ENCODE measurements around the gene PSME4. TPM values are rescaled to one million over a fixed set of nuclear protein-coding genes. Genes with fewer than 3 reads are reported as not detected.
A peak's percentile ranks its signal among the peaks of the same experiment; 100 is the strongest.

PSME4 gene
- total RNA-seq, 1 experiment from 2014 or later: 87.4 TPM

DNA sequence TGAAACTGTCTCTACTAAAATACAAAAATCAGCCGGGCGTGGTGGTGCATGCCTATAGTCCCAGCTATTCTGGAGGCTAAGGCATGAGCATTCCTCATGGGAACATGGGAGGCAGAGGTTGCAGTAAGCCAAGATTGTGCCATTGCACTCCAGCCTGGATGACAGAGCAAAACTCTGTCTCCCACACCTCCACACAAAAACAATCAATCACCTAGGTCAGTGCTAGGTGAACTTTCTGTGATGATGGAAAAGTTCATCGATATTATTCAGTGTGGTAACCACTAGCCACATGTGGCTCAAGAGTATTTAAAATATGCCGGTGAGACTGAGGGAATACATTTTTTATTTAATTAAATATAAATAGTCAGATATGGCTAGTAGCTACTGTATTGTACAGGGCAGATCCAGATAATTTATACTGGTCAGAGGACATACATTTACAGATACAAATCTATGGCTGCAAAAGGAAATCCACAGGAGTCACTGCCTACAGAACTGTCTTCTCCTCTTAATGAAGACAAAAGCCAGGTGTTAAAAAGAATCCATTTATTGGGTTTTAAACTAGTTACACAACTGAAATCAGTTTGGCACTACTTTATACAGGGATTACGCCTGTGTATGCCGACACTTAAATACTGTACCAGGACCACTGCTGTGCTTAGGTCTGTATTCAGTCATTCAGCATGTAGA is 107.1 kb downstream of the PSME4 start:
- Histone ChIP-seq H3K79me1 (ENCODE audit: insufficient read depth, low read depth, low read length, poor library complexity, severe bottlenecking) (no peaks in the 10 kb centered on the region), H3K4me1 (ENCODE audit: insufficient read depth, low read length) (no peaks in the 10 kb centered on the region), H4K8ac (replicated peaks; ENCODE audit: insufficient read length, low read depth, low read length) (no peak overlapping the region), H2BK20ac (ENCODE audit: low read depth, low read length, poor library complexity, severe bottlenecking) (no peak overlapping the region), H2BK15ac (ENCODE audit: low read depth, low read length) (no peak overlapping the region), H3K9me3 (ENCODE audit: control insufficient read depth, low read depth, low read length) (no peaks in the 10 kb centered on the region), H4K91ac (ENCODE audit: insufficient read length, low read depth, low read length) (no peak overlapping the region), H2BK5ac (ENCODE audit: insufficient read length, low read length) (no peak overlapping the region), H3K23ac (ENCODE audit: insufficient read length, low read depth, low read length) (no peak overlapping the region), H2AFZ (ENCODE audit: low read length) (no peak overlapping the region), H3K4me2 (ENCODE audit: insufficient read depth, insufficient read length, low read length) (no peak overlapping the region), H3K18ac (ENCODE audit: insufficient read length, low read depth, low read length) (no peak overlapping the region), H3K23me2 (ENCODE audit: insufficient read length, low read depth, low read length, poor library complexity, severe bottlenecking) (no peaks in the 10 kb centered on the region), H3K27ac (ENCODE audit: insufficient read length, low read depth, low read length) (no peak overlapping the region), H3K9ac (ENCODE audit: extremely low read depth, insufficient read length, low read length) (no peak overlapping the region), H3K14ac (ENCODE audit: insufficient read depth, low read length) (no peak overlapping the region), H3K27me3 (ENCODE audit: insufficient read depth, low read length) (no peaks in the 10 kb centered on the region; the same call in 1 of the 2 replicates), H4K20me1 (ENCODE audit: control insufficient read depth, insufficient read depth, insufficient read length) (no peaks in the 10 kb centered on the region), H3K4ac (ENCODE audit: low read depth, low read length) (no peak overlapping the region), H2BK120ac (ENCODE audit: low read depth, low read length, poor library complexity, severe bottlenecking) (no peak overlapping the region), H2BK12ac (ENCODE audit: insufficient read length, low read depth, low read length) (no peak overlapping the region), H3T11ph (ENCODE audit: low read length) (no peak overlapping the region), H4K5ac (ENCODE audit: insufficient read length, low read depth, low read length) (no peak overlapping the region), H2AK5ac (ENCODE audit: insufficient read length, low read length) (no peak overlapping the region), H3K56ac (ENCODE audit: insufficient read length, low read depth, low read length) (no peak overlapping the region), H3K79me2 (ENCODE audit: insufficient read depth, low read length) (no peaks in the 10 kb centered on the region)
- H3K27me3 Mint-ChIP-seq (ENCODE audit: low read depth): no peaks in the 10 kb centered on the region
- TF ChIP-seq, protein P1, sequence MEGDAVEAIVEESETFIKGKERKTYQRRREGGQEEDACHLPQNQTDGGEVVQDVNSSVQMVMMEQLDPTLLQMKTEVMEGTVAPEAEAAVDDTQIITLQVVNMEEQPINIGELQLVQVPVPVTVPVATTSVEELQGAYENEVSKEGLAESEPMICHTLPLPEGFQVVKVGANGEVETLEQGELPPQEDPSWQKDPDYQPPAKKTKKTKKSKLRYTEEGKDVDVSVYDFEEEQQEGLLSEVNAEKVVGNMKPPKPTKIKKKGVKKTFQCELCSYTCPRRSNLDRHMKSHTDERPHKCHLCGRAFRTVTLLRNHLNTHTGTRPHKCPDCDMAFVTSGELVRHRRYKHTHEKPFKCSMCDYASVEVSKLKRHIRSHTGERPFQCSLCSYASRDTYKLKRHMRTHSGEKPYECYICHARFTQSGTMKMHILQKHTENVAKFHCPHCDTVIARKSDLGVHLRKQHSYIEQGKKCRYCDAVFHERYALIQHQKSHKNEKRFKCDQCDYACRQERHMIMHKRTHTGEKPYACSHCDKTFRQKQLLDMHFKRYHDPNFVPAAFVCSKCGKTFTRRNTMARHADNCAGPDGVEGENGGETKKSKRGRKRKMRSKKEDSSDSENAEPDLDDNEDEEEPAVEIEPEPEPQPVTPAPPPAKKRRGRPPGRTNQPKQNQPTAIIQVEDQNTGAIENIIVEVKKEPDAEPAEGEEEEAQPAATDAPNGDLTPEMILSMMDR (conservative IDR thresholded peaks at IDR 0.05): no peak
- no peak overlapping the region for H3K4me3 Mint-ChIP-seq
- DNase-seq: no peak
- WGBS (ENCODE audit: extremely low coverage, insufficient read length, low lambda C conversion rate): no CpG with 5 or more reads among the region's 6 CpGs
- peak overlapping the region in 2 of 3 experiments; percentile 57; a peak in 2 of 7 replicates for H3K27ac Mint-ChIP-seq
- H3K9me3 Mint-ChIP-seq: no peaks in the 10 kb centered on the region
- H3K36me3 Mint-ChIP-seq (ENCODE audit: insufficient read depth in 1 of 3, low read depth in 3 of 3): peaks cover 22 to 37% (median 36%) of the 10 kb centered on the region in 3 experiments; a peak in 6 of 7 replicates
- H3K4me1 Mint-ChIP-seq: peaks cover 3 to 6% of the 10 kb centered on the region in 2 experiments; a peak in 2 of 4 replicates
